Sigmoid colon (tissue), 4 donors: ENCODE measurements around the gene CANT1.

ENCODE experiments used
- POLR2A ChIP-seq, 2 donors: fragments of 450-650 bp; IDR thresholded peaks; one replicate each; pipeline ENCODE4 v1.6.1; 2016; ENCODE audit warnings: antibody characterized with exemption in 2 of 2, mild to moderate bottlenecking in 2 of 2, moderate library complexity in 2 of 2
- POLR2AphosphoS5 ChIP-seq, 4 donors: sonication (generic); formaldehyde crosslinking; IDR thresholded peaks; one replicate each; pipeline ENCODE4 v1.6.1; 2017; ENCODE audit warnings: antibody characterized with exemption in 4 of 4
- TF ChIP-seq, protein P1 (sequence below), 4 experiments: fragments of 450-650 bp in 3 of 4; fragments of 200-600 bp in 1 of 4; IDR thresholded peaks; one replicate each; pipeline ENCODE4 v1.5.1; 2016 to 2019; ENCODE audit warnings: antibody characterized with exemption in 4 of 4, mild to moderate bottlenecking in 3 of 4, moderate library complexity in 2 of 4

DNA sequence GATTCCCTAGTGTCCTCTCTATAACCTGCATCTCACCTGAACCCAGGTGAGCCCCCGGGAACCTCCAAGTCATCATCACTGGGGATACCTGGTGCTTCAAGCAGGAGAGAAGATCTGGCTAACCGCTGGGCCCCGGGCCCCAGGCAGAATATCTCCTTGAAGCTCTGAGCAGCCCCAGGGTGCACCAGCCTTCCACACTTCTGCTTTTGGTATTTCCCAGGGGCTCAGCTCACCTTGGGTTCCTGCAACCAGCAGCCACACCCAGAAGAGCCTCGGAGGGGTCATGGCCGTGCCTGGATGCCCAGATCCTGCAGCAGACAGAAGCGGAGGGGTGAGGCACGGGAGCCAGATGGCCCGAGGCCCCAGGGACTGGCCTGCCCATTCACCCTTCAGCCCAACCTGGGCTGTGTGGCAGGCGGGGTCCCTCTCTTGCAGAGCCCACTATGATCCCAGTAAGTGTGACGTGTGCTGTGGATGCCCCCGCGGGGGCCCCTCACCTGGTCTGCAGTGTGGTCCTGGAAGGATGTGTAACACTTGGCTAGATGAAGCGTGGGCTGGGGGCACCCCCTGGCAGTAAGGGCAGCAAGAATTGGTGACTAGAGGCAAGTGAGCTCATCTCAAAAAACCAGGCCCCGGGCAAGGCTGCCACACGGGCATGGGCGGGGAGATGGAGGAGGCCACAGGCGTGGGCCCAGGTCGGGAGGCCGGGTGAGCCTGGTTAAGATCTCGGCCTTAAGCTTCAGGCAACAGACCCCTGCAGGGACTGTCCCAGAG lies 32.5 kb downstream of the CANT1 start:
- TF ChIP-seq, protein P1, sequence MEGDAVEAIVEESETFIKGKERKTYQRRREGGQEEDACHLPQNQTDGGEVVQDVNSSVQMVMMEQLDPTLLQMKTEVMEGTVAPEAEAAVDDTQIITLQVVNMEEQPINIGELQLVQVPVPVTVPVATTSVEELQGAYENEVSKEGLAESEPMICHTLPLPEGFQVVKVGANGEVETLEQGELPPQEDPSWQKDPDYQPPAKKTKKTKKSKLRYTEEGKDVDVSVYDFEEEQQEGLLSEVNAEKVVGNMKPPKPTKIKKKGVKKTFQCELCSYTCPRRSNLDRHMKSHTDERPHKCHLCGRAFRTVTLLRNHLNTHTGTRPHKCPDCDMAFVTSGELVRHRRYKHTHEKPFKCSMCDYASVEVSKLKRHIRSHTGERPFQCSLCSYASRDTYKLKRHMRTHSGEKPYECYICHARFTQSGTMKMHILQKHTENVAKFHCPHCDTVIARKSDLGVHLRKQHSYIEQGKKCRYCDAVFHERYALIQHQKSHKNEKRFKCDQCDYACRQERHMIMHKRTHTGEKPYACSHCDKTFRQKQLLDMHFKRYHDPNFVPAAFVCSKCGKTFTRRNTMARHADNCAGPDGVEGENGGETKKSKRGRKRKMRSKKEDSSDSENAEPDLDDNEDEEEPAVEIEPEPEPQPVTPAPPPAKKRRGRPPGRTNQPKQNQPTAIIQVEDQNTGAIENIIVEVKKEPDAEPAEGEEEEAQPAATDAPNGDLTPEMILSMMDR (IDR thresholded peaks at IDR 0.05) = no peak
- TF ChIP-seq POLR2A (IDR thresholded peaks at IDR 0.05) (no peak), POLR2AphosphoS5 (IDR thresholded peaks at IDR 0.05) (no peak)
